ENCODE results near the gene PIRT. TPM values are rescaled to one million over a fixed set of nuclear protein-coding genes. Genes with fewer than 3 reads are reported as not detected.

PIRT gene
- total RNA-seq (not detected in 2 replicates), polyA plus RNA-seq (not detected in 2 replicates), polyA minus RNA-seq (not detected in 2 replicates)
- total RNA-seq (2013): not detected

GRCh38 chr17:10837921-10838320 is at the start of gene PIRT:
Gene PIRT, minus strand, starts transcription at chr17:10838087. Its CDS starts 12,442 bp downstream, at chr17:10825645.
- no peaks in the 10 kb centered on the region for H3K4me1 ChIP-seq (ENCODE audit: control insufficient read depth in 2 of 2, insufficient read depth in 2 of 2, low read length in 2 of 2)
- Mint-ChIP-seq H3K27ac (no peak within 1 kb of the TSS), H3K9me3 (ENCODE audit: insufficient read depth) (no peaks in the 10 kb centered on the region), H3K4me1 (no peaks in the 10 kb centered on the region), H3K27me3 (no peaks in the 10 kb centered on the region), H3K4me3 (no peak within 1 kb of the TSS)
- no peaks in the 10 kb centered on the region for H4K20me1 ChIP-seq (ENCODE audit: control insufficient read depth, insufficient read depth, low read length, poor library complexity, severe bottlenecking)
- POLR2A ChIA-PET: no interaction called here
- intact Hi-C loops (cut with micrococcal nuclease): no loop called here
- ATAC-seq (ENCODE audit: low read depth): no peak
- CTCF ChIA-PET: interaction anchor here (1.3 kb wide), 1 partner anchor 11 kb away, joined by 3 read pairs; no protein-coding TSS in a partner anchor
- no peak for TF ChIP-seq CTCF (IDR thresholded peaks at IDR 0.05)
- no peak for TF ChIP-seq EZH2 (IDR thresholded peaks at IDR 0.05; ENCODE audit: borderline replicate concordance, insufficient read depth, low read depth, low read length, poor library complexity, severe bottlenecking)
- H2AFZ ChIP-seq (ENCODE audit: insufficient read depth, low read depth, low read length, poor library complexity, severe bottlenecking): no peak within 1 kb of the TSS
- no peak within 1 kb of the TSS for H3K4me2 ChIP-seq (replicated peaks; ENCODE audit: low read depth, low read length, poor library complexity, severe bottlenecking)
- H3K27me3 ChIP-seq (replicated peaks in 1 of 4; ENCODE audit: control extremely low read depth in 1 of 4, control insufficient read depth in 3 of 4, insufficient read depth in 4 of 4, low read length in 3 of 4): no peaks in the 10 kb centered on the region
- H3K79me2 ChIP-seq (ENCODE audit: control insufficient read depth, insufficient read depth, low read length): no peaks in the 10 kb centered on the region
- H3K27ac ChIP-seq (ENCODE audit: low read length in 2 of 2): no peak within 1 kb of the TSS
- no peak within 1 kb of the TSS for H3K9ac ChIP-seq (ENCODE audit: low read length)
- H3K36me3 ChIP-seq (replicated peaks in 1 of 2; ENCODE audit: control extremely low read depth in 1 of 2, control insufficient read depth in 1 of 2, extremely low read depth in 1 of 2, insufficient read depth in 2 of 2, low read length in 1 of 2): no peaks in the 10 kb centered on the region
- no peaks in the 10 kb centered on the region for H3K9me3 ChIP-seq (ENCODE audit: control extremely low read depth in 1 of 3, control insufficient read depth in 2 of 3, insufficient read depth in 1 of 3, low read length in 2 of 3)
- 92% methylated on average over 7 of the region's 8 CpGs for WGBS (ENCODE audit: insufficient coverage)
- no peak within 1 kb of the TSS for H3K4me3 ChIP-seq (ENCODE audit: control extremely low read depth in 1 of 5, extremely low read depth in 1 of 5, insufficient read depth in 1 of 5, low read depth in 2 of 5, low read length in 4 of 5)
- no peak for DNase-seq

GRCh38 chr17:10881959-10882358 is 44.1 kb upstream of the PIRT start:
- DNase-seq (no peak), ATAC-seq (ENCODE audit: low read depth) (no peak)
- CTCF ChIA-PET: no interaction called here
- Histone ChIP-seq H3K4me3 (ENCODE audit: control extremely low read depth in 1 of 5, extremely low read depth in 1 of 5, insufficient read depth in 1 of 5, low read depth in 2 of 5, low read length in 4 of 5) (no peak overlapping the region), H3K4me2 (replicated peaks; ENCODE audit: low read depth, low read length, poor library complexity, severe bottlenecking) (no peak overlapping the region), H2AFZ (ENCODE audit: insufficient read depth, low read depth, low read length, poor library complexity, severe bottlenecking) (no peak overlapping the region), H3K79me2 (ENCODE audit: control insufficient read depth, insufficient read depth, low read length) (no peaks in the 10 kb centered on the region), H3K27me3 (replicated peaks in 1 of 4; ENCODE audit: control extremely low read depth in 1 of 4, control insufficient read depth in 3 of 4, insufficient read depth in 4 of 4, low read length in 3 of 4) (no peaks in the 10 kb centered on the region), H3K27ac (ENCODE audit: low read length in 2 of 2) (no peak overlapping the region), H3K36me3 (replicated peaks in 1 of 2; ENCODE audit: control extremely low read depth in 1 of 2, control insufficient read depth in 1 of 2, extremely low read depth in 1 of 2, insufficient read depth in 2 of 2, low read length in 1 of 2) (no peaks in the 10 kb centered on the region), H3K9me3 (ENCODE audit: control extremely low read depth in 1 of 3, control insufficient read depth in 2 of 3, insufficient read depth in 1 of 3, low read length in 2 of 3) (no peaks in the 10 kb centered on the region), H3K4me1 (ENCODE audit: control insufficient read depth in 2 of 2, insufficient read depth in 2 of 2, low read length in 2 of 2) (no peaks in the 10 kb centered on the region), H4K20me1 (ENCODE audit: control insufficient read depth, insufficient read depth, low read length, poor library complexity, severe bottlenecking) (no peaks in the 10 kb centered on the region), H3K9ac (ENCODE audit: low read length) (no peak overlapping the region)
- H3K9me3 Mint-ChIP-seq (ENCODE audit: insufficient read depth): peaks cover 2% of the 10 kb centered on the region
- intact Hi-C loops (cut with micrococcal nuclease): no loop called here
- TF ChIP-seq CTCF (IDR thresholded peaks at IDR 0.05): no peak
- TF ChIP-seq EZH2 (IDR thresholded peaks at IDR 0.05; ENCODE audit: borderline replicate concordance, insufficient read depth, low read depth, low read length, poor library complexity, severe bottlenecking): no peak
- POLR2A ChIA-PET: no interaction called here
- H3K27me3 Mint-ChIP-seq: peaks cover 6% of the 10 kb centered on the region
- no peak overlapping the region for H3K4me3 Mint-ChIP-seq
- H3K4me1 Mint-ChIP-seq: no peaks in the 10 kb centered on the region
- H3K27ac Mint-ChIP-seq: no peak overlapping the region
- 48% methylated on average over 4 of the region's 4 CpGs for WGBS (ENCODE audit: insufficient coverage)

Measured in B cell (primary cell).